PC-9 (cell line): ENCODE measurements around the gene PTPDC1.

Experiments
- CTCF ChIP-seq: fragments of 200-600 bp; sonication (generic); conservative IDR thresholded peaks from 2 replicates; pipeline ENCODE4 v1.6.1; 2017; ENCODE audit warnings: mixed run types, antibody characterized with exemption, mild to moderate bottlenecking, moderate library complexity
- EZH2 ChIP-seq: fragments of 200-600 bp; sonication (generic); IDR thresholded peaks from 2 replicates; pipeline ENCODE4 v1.8.0; 2017; ENCODE audit warnings: antibody characterized with exemption, low read depth

GRCh38 chr9:94056442-94056974 is 27.8 kb upstream of the PTPDC1 start:
- TF ChIP-seq CTCF = no peak
- no peak for TF ChIP-seq EZH2
